ENCODE results near the gene RRP7A. TPM values are rescaled to one million over a fixed set of nuclear protein-coding genes. Genes with fewer than 3 reads are reported as not detected.
A peak's percentile ranks its signal among the peaks of the same experiment; 100 is the strongest.
"Not testable (repeated sequence)": the region's sequence is repeated elsewhere in the genome, so short reads cannot be mapped to it uniquely, and the experiment has no call there.

RRP7A gene
- total RNA-seq, 1 experiment from 2014 or later = 101 TPM

DNA sequence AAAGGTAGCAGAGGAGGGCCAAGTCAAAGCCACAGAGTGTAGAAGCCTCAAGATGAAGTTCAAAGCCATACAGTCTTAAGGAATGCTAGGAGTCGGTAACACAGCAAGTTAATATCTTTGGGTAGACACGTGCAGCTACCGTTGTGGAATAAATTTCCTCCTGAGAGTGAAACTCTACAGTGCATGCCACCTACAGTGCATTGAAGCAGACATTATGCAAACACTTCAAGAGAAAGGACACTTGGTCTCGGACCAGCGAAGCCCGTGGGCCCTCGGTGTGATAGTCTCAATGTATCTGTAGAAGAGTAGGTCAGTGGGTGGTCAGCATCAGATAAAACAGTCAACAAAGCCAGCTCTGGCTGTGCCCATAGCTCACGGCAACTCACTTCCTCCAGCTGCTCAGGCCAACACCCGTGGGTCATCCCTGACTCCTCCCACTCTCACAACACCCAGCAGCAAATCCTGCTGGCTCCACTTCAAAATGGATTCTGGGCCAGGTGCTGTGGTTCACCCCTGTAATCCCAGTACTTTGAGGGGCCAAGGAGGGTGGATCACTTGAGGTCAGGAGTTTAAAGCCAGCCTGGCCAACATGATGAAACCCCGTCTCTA lies 24.0 kb downstream of the RRP7A start:
- H3K36me3 Mint-ChIP-seq (ENCODE audit: insufficient read depth in 1 of 3, low read depth in 3 of 3); H2AK5ac ChIP-seq (ENCODE audit: insufficient read length, low read length); H3K27me3 ChIP-seq (ENCODE audit: insufficient read depth, low read length); H3K4me3 Mint-ChIP-seq; H2BK5ac ChIP-seq (ENCODE audit: insufficient read length, low read length); H3K79me2 ChIP-seq (ENCODE audit: insufficient read depth, low read length); H3K23me2 ChIP-seq (ENCODE audit: insufficient read length, low read depth, low read length, poor library complexity, severe bottlenecking); H3K18ac ChIP-seq (ENCODE audit: insufficient read length, low read depth, low read length); H2BK12ac ChIP-seq (ENCODE audit: insufficient read length, low read depth, low read length); H3K9ac ChIP-seq (ENCODE audit: extremely low read depth, insufficient read length, low read length); H3K27me3 Mint-ChIP-seq (ENCODE audit: low read depth); H3K79me1 ChIP-seq (ENCODE audit: insufficient read depth, low read depth, low read length, poor library complexity, severe bottlenecking); H3K9me3 ChIP-seq (ENCODE audit: control insufficient read depth, low read depth, low read length); H3K4me1 ChIP-seq (ENCODE audit: insufficient read depth, low read length); H3K14ac ChIP-seq (ENCODE audit: insufficient read depth, low read length); H3K4ac ChIP-seq (ENCODE audit: low read depth, low read length); H3K9me3 Mint-ChIP-seq; H3K23ac ChIP-seq (ENCODE audit: insufficient read length, low read depth, low read length); H4K5ac ChIP-seq (ENCODE audit: insufficient read length, low read depth, low read length); H2BK15ac ChIP-seq (ENCODE audit: low read depth, low read length); H2BK120ac ChIP-seq (ENCODE audit: low read depth, low read length, poor library complexity, severe bottlenecking); H3K4me2 ChIP-seq (ENCODE audit: insufficient read depth, insufficient read length, low read length); H3K27ac ChIP-seq (ENCODE audit: insufficient read length, low read depth, low read length); H3T11ph ChIP-seq (ENCODE audit: low read length); H2BK20ac ChIP-seq (ENCODE audit: low read depth, low read length, poor library complexity, severe bottlenecking); H4K91ac ChIP-seq (ENCODE audit: insufficient read length, low read depth, low read length); H4K8ac ChIP-seq (replicated peaks; ENCODE audit: insufficient read length, low read depth, low read length); H3K56ac ChIP-seq (ENCODE audit: insufficient read length, low read depth, low read length); H2AFZ ChIP-seq (ENCODE audit: low read length); H4K20me1 ChIP-seq (ENCODE audit: control insufficient read depth, insufficient read depth, insufficient read length): not testable (repeated sequence)
- DNase-seq = peak; percentile 33
- WGBS (ENCODE audit: extremely low coverage, insufficient read length, low lambda C conversion rate) = no CpG with 5 or more reads among the region's 10 CpGs
- Mint-ChIP-seq H3K4me1 (peaks cover 35 to 50% of the 10 kb centered on the region in 2 experiments), H3K27ac (0 out of 7 replicates have a peak overlapping the region, but pooled peaks of 1 of the 3 experiments have one; percentile 84)

Measured in H9 (cell line).